HTR-8/SVneo (cell line): ENCODE measurements around the gene MFGE8.

ENCODE experiments used
- DNase-seq: peaks from one replicate; pipeline ENCODE4 v3.0.0; 2011; ENCODE audit warnings: low spot score, mixed read lengths; ENCODE audit not compliant: insufficient read length
- FAIRE-seq: peaks from 2 replicates; lab custom pipeline; 2011; peaks lifted over from hg19 to GRCh38; lab: Jason Lieb, UNC

Gene MFGE8

DNA sequence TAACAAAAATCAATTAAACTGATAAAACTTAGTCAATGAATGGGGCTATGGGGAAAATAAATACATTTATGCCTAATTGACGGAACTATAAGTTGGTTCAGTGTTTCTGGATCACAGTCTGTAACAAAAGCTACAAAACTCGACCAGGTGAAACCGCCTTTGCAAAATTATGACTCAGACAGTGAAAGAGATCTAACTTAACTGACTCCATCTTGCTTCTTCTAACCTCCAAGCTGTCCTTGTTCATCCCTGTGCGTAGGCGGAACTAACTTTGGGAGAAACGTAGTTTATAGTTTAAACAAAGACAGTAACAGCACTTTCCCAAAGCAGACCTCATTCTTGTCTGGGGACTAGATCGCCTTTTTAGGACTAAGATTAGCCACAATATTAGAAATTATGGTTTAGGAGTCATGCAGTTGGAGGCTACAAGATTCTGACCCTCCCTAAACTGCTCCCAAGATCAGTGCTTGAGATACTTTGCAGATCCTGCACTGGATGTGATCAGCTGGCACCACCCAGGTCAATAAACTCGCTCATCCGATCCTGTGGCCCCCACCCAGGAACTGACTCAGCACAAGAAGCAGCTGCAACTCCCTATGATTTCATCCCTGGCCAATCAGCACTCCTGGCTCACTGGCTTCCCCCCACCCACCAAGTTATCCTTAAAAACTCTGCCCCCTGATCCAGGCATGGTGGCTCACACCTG is 7.2 kb upstream of the MFGE8 start:
- no peak for FAIRE-seq
- DNase-seq, result no peak

DNA sequence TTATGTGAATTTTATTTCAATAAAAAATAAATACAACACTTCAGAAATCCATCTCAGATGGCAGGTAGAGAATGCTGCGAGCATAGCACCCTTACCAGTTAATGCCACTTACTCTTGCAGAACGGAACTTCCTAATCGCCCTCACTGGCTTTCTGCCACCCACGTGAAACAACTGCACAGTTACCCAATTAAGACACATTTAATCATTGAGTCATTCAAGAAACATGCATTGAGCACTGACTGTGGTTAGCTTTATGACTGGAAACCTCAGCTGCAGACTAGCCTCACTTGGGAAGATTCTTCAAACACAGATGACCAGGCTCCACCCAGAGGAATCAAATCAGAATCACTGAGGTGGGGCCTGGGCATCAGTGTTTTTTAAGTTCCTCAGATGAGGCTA is 5.6 kb upstream of the MFGE8 start:
- FAIRE-seq (peak; percentile 73), DNase-seq (peak; percentile 83)

- FAIRE-seq (no peak), DNase-seq (no peak)
Observed at GRCh38 chr15:88917760-88918159, 4.6 kb upstream of the MFGE8 start.

- DNase-seq (no peak), FAIRE-seq (no peak)
Observed at GRCh38 chr15:88915354-88915753, 2.2 kb upstream of the MFGE8 start.

DNA sequence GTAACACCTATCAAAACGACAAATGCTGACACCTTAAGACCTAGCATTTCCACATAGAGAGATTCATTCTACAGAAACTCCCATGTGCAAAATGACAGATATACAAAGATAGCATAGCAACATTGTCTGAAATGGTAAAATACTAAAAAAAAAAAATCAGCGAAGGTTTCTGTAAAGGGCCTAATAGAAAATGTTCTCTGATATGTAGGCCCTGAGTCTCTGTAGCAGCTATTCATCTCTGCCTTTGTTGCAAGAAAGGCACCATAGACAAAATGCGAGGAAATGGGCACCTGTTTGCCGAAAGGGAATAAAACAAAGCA is 631 bp upstream of the MFGE8 start:
- DNase-seq, result peak; percentile 23
- no peak for FAIRE-seq

DNA sequence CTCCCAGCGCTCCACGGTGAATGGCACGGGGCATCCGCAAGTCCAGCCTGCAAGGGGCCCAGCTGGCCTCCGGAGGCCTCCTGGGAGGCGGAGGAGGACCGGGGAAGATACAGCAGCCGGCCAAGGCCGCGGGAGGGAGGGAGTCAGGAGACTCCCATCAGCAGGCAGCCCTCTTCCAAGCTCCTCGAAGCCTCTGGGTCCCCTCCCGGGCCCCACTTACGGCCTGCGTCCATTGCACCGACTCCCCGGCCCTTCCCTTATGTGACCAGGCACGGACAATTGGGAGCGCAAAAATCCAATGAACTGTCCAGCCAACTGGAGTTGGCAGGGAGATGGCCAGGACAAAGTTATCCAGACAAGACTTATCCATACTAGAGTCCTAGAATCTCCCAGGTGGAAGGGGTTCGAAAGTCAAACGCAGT is 668 bp downstream of the MFGE8 start:
- FAIRE-seq (no peak), DNase-seq (no peak)

DNA sequence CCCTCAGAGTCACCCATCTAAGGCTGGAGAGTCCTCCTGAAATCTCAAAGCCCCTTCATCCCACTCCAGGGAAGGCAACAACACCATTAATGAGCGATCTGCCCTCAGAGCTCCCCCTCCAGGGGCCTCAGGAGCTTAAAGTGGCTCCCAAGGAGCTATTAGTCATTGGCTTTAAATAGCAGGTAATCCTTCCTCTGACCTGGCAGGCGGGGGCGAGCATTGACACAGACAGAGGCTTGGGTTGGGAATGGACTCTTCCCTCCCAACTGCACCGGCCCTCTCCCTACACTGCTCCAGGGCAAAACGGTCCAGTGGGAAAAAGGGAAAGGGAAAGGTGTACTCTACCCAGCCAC is 1.4 kb downstream of the MFGE8 start:
- DNase-seq, result peak; percentile 50

GRCh38 chr15:88909956-88910831 is 3.0 kb downstream of the MFGE8 start:
- no peak for FAIRE-seq
- no peak for DNase-seq

More for the DNA sequence above, 1.4 kb downstream of the MFGE8 start:
- FAIRE-seq, result peak; percentile 55

DNA sequence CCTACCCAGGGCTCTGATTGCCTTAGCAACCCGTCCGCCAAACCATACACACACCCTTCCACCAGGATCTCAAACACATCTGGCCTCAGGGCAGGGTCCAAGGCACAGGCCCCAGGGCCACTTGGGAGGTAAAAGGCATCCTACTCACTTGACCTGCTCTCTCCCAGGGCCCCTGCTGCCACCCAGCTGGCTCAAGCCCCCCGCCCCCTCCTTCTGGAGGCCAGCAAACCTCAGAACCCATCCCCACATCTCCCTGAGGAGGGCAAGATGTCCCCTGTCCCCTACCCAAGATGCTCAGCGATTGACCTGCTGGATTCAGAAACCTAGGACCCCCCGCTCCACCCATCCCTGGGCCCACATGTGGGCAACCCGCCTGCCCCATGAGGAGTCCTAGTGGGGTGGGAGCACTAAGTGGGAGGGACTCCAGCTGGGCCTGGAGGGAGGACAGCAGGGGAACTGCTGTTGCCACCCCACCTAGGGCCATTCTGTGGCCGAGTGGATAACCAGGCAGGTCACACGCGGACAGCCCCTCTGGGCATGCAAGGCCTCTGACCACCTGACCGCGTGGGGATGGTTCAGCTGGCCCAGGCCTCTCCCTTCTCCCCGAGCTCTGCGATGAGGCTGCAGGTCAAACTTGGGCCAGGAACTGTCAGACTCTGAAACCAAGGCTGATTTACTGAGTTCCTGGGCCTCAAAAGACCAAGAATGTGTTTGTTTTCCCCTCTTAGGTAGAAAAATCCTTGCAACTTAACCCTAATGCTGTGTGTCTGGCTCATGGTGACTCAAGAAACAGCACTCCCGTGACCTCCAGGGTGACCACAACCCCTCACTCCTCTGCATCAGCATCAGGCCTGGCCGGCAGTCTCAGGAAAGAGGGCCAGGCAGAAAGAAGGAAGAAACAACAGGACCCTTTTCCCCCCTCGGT is 4.2 kb downstream of the MFGE8 start:
- DNase-seq (no peak), FAIRE-seq (peak; percentile 58)

DNA sequence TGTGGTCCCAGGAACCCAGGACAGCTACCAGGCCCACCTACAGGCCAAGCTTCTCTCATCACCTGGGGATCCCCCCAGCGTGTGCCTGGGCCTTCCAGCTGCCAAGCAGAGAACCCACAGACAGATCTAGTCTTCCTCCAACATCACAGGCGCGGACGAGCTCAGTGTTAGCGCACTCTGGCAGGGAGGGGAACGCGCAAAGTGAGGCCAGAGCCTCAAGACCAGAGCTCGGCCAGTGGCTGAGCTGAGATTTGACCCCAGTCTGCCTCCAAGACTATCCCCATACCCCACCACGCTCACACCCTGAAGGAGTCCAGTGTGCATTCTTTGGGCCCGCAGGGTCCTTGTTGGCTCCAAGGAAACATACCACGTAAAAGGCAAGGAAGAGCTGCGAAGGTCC is 5.1 kb downstream of the MFGE8 start:
- FAIRE-seq (no peak), DNase-seq (no peak)

DNA sequence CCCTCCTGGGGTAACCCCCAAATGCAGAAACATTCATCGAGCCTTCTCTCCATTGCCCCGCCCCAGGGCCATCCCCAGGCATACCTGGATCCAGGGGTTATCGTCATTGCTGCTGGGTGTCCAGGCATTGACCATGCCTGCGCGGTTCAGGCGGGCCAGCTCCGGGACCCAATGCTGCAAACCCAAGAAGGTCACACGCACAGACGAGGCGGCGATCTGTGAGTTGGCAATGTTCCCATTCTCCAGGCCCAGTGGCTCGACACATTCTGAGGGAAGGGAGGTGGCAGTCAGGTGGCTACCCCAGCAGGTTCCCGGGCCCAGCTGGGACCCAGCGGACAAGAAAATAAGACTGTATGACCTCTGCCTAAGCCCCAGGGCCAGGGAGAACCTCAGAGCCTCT is 6.1 kb downstream of the MFGE8 start:
- FAIRE-seq, result no peak

GRCh38 chr15:88906551-88906950 is 6.6 kb downstream of the MFGE8 start:
- no peak for FAIRE-seq
- no peak for DNase-seq

More for the DNA sequence above, 6.1 kb downstream of the MFGE8 start:
- no peak for DNase-seq

GRCh38 chr15:88906130-88906529 is 7.0 kb downstream of the MFGE8 start:
- FAIRE-seq, result no peak
- no peak for DNase-seq

DNA sequence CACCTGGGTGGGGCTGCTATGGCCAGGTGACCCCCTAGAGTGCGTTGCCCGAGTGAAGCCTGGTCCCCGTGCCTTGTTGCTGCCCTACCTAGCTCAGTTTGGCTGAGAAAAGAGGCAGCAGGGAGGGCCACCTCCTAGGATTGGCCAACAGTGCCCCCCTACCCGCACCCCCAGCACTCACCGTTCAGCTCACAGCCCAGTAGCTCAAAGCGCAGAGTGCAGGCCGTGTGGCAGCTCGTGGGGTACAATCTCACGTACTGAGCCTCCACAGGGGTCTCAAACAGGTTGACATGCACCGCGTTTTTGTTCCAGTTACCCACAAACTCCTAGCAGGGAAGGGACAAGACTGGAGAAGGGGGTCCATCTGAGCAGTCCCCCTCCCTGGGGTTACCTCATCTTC is 7.6 kb downstream of the MFGE8 start:
- no peak for FAIRE-seq
- no peak for DNase-seq

DNA sequence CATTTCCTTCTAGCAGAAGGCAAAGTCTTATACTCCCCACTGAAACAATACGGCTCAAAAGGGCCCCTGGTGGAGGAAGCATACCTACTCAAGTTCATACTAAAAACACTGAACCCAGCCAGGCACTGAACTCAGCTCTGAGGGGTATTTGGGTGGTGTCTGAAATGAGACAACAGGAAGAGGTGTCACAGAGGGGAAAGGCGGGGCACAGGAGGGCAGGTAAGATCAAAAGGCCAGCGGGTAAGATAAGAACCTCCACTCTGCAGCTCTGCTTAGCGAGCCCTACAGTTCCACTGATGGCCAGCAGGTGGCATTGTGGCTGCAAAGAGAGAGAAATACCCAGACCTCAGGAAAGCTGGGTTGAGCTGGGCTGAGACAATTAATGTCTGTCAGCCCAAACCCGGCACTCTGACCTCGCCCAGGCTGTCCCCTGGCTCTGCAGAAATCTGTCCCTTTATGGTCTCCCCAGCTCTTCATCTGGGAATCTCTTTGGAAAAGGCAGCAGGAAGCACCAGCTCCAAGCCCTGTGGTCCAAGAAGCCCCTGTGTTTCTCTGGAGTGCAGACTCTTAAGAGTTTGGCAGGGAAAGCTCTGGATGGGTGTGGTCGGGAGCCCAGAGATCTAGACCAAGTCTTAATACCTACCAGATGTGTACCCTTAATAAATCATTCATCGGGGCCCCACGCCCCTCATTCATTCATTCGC is 8.4 kb downstream of the MFGE8 start:
- DNase-seq, result peak; percentile 82
- FAIRE-seq, result peak; percentile 66

GRCh38 chr15:88904257-88904623 is 8.9 kb downstream of the MFGE8 start:
- DNase-seq, result no peak
- FAIRE-seq, result no peak

DNA sequence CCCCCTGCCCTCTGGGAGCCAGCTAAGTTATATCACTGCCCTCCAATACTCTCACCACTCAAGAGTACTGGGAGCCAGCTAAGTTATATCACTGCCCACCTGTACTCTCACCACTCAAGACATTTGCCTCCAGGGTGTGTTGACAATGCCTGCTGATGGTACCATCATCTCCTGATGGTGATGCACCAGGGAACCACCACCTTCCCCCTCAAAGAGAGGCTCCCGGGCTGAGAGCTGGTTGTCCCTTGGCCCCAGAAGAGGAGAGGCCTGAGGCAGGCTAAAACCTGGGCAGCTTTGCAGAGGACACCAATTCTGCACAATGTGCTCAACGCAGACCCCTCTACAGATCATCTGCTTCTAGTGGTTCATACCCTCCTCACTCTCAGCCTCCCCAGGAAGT is 10.3 kb downstream of the MFGE8 start:
- no peak for DNase-seq
- FAIRE-seq, result no peak

DNA sequence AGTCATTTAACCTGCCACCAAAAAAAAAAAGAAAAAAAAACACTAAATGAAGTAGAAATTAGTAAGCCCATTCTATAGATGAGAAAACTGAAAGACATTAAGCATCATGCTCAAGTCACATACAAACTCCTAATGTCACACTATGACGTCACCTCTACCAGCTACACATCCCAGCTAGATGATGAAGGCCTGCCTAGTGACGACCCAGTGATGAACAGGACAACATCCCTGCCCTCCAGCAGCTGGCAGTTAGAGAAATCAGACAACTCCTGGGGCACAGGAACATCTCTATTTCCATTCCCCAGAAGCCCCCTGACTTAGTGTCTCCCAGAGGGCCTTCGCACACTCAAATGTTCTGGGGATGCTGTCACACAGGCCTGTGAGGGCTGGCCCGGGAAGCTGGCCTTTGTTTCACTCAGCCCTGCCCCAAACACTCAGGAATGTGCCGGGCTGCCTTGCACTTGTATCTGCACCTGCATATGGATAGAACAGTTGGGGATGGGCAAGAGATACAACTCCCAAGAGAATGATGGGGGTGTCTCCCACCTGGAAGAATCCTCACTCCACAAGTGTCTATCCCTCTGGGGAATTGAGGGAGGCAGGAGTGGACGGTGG is 10.9 kb downstream of the MFGE8 start:
- DNase-seq, result no peak
- FAIRE-seq, result no peak

GRCh38 chr15:88901508-88902220 is 11.5 kb downstream of the MFGE8 start:
- FAIRE-seq (no peak), DNase-seq (no peak)
